Mucosa of descending colon (tissue), 3 donors: ENCODE results near the gene CASP9. TPM values are rescaled to one million over a fixed set of nuclear protein-coding genes. Genes with fewer than 3 reads are reported as not detected.
"Not testable (repeated sequence)": the region's sequence is repeated elsewhere in the genome, so short reads cannot be mapped to it uniquely, and the experiment has no call there.

Source experiments
- ATAC-seq: fragments of 200-7000 bp; cut with Tn5 transposase; one replicate; pipeline ENCODE4 v1.9.1; 2020; ENCODE audit warnings: mild to moderate bottlenecking, moderate library complexity
- DNase-seq, 3 donors: peaks; one replicate each; pipeline ENCODE4 v3.0.0-alpha.2; 2020
- H3K36me3 ChIP-seq: fragments of 200-600 bp; one replicate; pipeline ENCODE4 v1.8.0; 2021; ENCODE audit warnings: low read depth, mild to moderate bottlenecking
- H3K4me1 ChIP-seq: fragments of 200-600 bp; one replicate; pipeline ENCODE4 v1.8.0; 2021; ENCODE audit warnings: low read depth, mild to moderate bottlenecking
- H3K4me3 ChIP-seq: fragments of 200-600 bp; one replicate; pipeline ENCODE4 v1.8.0; 2021; ENCODE audit warnings: mild to moderate bottlenecking
- H3K9me3 ChIP-seq: fragments of 200-600 bp; one replicate; pipeline ENCODE4 v1.8.0; 2021; ENCODE audit warnings: mild to moderate bottlenecking
- intact Hi-C, 2 donors: fragments of 100-400 bp; cut with DNase I in 1 of 2; cut with micrococcal nuclease in 1 of 2; formaldehyde crosslinking; loops; one replicate each; pipeline versions ENCODE4 v1.11.0 to v1.11.1; 2022; cut with DNase I, micrococcal nuclease
- total RNA-seq, 3 donors: library from RNA; stranded (reverse); fragmentation: NEBNext Ultra II Directional in 2 of 3; extraction: Animal tissue kit (Norgen Biotek cat#: 25700) in 2 of 3; gene quantifications; one replicate each; pipeline versions ENCODE4 v1.2.1 to v1.2.4, GENCODE V29; 2021 to 2023
- TF ChIP-seq, protein P1 (sequence below): fragments of 200-600 bp; IDR thresholded peaks from one replicate; pipeline ENCODE4 v1.8.0; 2022; ENCODE audit warnings: antibody characterized with exemption, mild to moderate bottlenecking
- donor health status: DM: no; HTN: no; CAD: no; lungs with moderate emphysema.
- donor health status: DM: no; HTN: no; CAD: no.
- donor health status: DM: no; HTN: yes; CAD: no.

CASP9 gene
- total RNA-seq, 3 donors from 2014 or later = 14.2 to 16.0 (median 15.2) TPM

DNA sequence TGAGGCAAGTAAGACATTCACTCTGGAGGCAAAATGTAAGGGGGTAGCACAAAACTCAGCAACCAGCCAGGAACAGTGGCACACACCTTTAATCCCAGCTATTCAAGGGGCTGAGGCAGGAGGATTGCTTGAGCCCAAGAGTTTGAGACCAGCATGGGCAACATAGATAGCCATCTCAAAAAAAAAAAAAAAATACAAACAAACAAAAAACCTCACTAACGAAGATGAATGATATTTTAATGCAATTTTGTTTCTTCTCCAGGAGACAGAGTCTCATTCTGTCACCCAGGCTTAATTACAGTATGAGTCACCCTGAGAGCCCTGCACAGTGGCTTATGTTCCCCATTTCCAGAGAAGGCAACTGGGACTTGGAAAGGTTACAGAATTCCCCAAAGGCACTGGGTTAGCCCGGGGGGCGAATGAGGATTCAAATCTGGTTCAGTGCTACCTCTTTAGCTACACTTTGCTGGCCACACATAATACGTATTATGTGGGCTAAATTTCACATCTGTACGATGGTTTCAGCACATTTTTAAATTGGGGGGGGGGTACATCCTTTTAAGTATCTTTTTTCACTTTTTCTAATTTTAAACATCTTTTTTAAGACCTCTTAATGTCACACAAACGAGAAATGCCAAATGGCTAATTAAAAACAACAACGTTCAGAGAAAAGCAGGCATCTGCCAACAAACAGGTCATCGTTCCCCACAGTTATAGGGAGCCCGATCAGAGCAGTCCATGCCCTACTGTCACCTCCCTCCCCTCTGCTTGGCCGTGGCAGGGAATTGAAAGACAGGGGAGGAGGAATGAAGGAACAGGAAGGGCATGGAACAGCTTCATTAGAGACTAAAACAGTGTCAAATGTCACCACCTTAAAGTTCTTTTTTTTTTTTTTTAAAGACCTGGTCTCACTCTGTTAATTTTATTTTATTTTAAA lies 64.0 kb downstream of the CASP9 start:
- no peaks in the 10 kb centered on the region for H3K4me1 ChIP-seq
- no peak overlapping the region for H3K4me3 ChIP-seq
- no peaks in the 10 kb centered on the region for H3K9me3 ChIP-seq
- DNase-seq (no peak), ATAC-seq (peak; percentile 33)
- TF ChIP-seq, protein P1, sequence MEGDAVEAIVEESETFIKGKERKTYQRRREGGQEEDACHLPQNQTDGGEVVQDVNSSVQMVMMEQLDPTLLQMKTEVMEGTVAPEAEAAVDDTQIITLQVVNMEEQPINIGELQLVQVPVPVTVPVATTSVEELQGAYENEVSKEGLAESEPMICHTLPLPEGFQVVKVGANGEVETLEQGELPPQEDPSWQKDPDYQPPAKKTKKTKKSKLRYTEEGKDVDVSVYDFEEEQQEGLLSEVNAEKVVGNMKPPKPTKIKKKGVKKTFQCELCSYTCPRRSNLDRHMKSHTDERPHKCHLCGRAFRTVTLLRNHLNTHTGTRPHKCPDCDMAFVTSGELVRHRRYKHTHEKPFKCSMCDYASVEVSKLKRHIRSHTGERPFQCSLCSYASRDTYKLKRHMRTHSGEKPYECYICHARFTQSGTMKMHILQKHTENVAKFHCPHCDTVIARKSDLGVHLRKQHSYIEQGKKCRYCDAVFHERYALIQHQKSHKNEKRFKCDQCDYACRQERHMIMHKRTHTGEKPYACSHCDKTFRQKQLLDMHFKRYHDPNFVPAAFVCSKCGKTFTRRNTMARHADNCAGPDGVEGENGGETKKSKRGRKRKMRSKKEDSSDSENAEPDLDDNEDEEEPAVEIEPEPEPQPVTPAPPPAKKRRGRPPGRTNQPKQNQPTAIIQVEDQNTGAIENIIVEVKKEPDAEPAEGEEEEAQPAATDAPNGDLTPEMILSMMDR = no peak
- no peaks in the 10 kb centered on the region for H3K36me3 ChIP-seq
- intact Hi-C loops = no loop called here

DNA sequence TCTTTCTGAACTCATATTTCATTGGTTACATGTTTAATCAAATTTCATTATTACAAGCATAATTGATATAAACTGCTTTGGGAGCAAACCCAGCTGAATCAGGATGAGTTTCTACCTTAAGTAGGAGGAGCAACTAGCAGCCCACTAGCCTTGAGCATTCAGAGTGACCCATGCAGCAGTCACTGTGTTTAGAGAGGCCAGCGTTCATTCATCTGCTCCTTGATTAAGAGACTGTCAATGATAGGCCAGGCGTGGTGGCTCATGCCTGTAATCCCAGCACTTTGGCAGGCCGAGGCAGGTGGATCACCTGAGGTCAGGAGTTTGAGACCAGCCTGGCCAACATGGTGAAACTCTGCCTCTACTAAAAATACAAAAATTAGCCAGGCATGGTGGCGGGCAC lies 65.6 kb downstream of the CASP9 start:
- H3K4me3 ChIP-seq, DNase-seq, H3K4me1 ChIP-seq, H3K9me3 ChIP-seq, intact Hi-C loops, H3K36me3 ChIP-seq, ATAC-seq: not testable (repeated sequence)

DNA sequence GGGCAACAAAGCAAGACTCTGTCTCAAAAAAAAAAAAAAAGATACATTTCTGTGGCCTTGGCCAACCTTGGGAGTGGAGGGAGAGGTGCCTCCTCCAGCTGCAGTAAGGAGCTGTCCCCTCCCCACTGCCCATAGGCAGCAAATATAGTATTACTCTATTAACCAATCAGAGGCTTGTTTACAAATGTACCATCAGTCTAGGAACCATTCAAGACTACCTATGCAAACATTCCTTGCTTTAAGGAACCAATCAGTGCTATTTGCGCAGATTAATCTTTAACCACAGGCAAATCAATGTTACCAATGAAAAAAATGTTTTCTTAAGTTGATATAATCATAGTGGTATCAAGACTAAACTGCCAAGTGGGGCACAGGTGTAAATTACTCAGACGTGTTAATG lies 66.4 kb downstream of the CASP9 start:
- TF ChIP-seq, protein P1 = no peak
- DNase-seq (no peak), ATAC-seq (peak; percentile 72)
- H3K36me3 ChIP-seq = no peaks in the 10 kb centered on the region
- H3K9me3 ChIP-seq = no peaks in the 10 kb centered on the region
- intact Hi-C loops = no loop called here
- H3K4me1 ChIP-seq = no peaks in the 10 kb centered on the region
- no peak overlapping the region for H3K4me3 ChIP-seq

DNA sequence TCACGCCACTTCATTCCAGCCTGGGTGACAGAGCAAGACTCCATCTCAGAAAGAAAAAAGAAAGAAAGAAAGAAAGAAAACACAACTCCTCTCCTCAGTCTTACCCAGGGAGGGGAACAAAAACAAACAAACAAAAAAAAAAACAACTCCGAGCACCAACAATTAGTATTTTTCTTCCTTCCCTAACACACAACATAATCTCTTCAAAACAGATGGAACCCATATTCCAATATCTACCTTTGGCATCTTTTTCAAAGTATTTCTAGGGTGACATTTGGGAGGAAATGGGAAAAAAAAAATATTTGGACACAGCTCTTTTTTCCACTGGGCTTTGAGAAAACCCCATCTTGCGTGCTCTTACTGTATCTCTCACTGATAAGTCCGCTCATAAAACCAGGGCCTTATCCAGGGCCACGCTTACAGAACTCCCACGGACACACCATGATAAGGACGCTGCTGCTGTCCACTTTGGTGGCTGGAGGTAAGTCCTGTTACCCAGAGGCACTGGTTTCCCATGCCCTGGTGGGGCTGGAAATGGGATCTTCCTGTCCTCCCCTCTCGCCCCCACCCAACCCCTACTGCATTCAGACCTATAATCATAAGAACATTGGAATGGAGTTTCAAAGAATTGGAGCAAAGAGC lies 67.6 kb downstream of the CASP9 start, which contains the start of gene CELA2A:
Gene CELA2A (plus strand): TSS at position 420 of the 642 bp plus-strand sequence. CDS start 22 bp downstream, at position 442.
- intact Hi-C loops = no loop called here
- TF ChIP-seq, protein P1 = no peak
- Histone ChIP-seq H3K36me3 (no peaks in the 10 kb centered on the region), H3K4me3 (no peak within 1 kb of the TSS), H3K4me1 (no peaks in the 10 kb centered on the region), H3K9me3 (no peaks in the 10 kb centered on the region)
- DNase-seq (no peak), ATAC-seq (no peak)

DNA sequence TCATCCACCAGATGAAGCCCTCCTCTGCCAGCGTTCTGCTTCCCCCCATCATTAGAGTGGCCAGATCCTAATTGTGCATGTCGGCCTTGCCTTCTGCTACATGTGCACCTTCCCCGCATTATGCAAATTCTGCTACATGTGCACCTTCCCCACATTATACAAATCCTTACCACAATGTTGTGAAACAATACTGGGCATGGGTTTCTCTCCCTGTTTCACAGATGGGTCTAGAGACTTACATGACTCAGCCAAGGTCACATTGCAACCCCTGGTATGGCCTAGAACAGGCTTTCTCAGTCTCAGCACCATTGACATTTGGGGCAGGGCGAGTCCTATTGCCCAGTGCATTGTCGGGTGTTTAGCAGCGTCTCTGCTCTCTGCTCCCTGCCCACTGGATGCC lies 68.5 kb downstream of the CASP9 start:
- no peaks in the 10 kb centered on the region for H3K36me3 ChIP-seq
- no peaks in the 10 kb centered on the region for H3K9me3 ChIP-seq
- TF ChIP-seq, protein P1 = no peak
- DNase-seq = no peak
- no peak overlapping the region for H3K4me3 ChIP-seq
- peak; percentile 16 for ATAC-seq
- H3K4me1 ChIP-seq = no peaks in the 10 kb centered on the region
- intact Hi-C loops = no loop called here

DNA sequence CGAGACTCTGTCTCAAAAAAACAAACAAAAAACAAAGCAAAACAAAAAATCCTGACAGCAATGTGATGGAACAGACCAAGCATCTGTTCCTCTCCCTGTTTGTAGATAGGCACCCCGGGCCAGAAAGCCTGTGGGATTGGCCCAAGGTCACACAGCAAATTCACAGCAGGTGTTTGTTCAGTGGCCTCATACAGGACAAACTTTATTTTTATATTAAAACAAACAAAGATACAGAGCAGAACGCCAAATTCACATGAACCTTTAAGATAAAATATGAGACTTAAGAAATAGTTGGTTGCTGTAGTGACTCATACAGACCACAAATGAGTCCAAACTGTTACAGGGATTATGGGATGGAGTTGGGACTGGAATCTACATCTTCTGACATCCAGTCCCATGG lies 69.8 kb downstream of the CASP9 start:
- Histone ChIP-seq H3K4me3 (no peak overlapping the region), H3K9me3 (no peaks in the 10 kb centered on the region), H3K4me1 (no peaks in the 10 kb centered on the region), H3K36me3 (no peaks in the 10 kb centered on the region)
- TF ChIP-seq, protein P1 = no peak
- intact Hi-C loops = no loop called here
- DNase-seq (no peak), ATAC-seq (no peak)
